Epidermal melanocyte (primary cell): ENCODE measurements around the gene RAB11FIP3.
"Not testable (repeated sequence)": the region's sequence is repeated elsewhere in the genome, so short reads cannot be mapped to it uniquely, and the experiment has no call there.

Experiments used
- DNase-seq: peaks from one replicate; pipeline ENCODE4 v3.0.0; 2011; ENCODE audit warnings: low spot score; ENCODE audit not compliant: insufficient read length

Gene RAB11FIP3

DNA sequence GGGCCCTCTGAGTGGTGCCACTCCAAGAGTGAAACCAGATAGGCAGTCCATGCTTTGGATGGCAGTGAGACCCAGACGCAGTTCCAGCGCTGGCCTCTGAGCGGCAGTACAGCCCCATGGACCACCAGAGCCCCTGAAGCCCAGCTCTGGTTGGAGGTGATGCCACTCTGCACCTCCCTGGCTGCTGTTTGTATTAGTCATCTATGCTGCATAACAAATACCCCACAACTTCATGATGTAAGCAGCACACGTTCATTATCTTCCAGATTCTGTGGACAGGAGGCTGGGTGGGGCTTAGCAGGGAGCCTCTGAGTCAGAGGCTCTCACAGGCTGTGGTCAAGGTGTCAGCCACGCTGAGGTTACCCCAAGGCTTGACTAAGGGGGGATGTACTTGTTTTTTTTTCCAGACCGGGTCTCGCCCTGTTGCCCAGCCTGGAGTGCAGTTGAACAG is 33.5 kb upstream of the RAB11FIP3 start:
- no peak for DNase-seq

DNA sequence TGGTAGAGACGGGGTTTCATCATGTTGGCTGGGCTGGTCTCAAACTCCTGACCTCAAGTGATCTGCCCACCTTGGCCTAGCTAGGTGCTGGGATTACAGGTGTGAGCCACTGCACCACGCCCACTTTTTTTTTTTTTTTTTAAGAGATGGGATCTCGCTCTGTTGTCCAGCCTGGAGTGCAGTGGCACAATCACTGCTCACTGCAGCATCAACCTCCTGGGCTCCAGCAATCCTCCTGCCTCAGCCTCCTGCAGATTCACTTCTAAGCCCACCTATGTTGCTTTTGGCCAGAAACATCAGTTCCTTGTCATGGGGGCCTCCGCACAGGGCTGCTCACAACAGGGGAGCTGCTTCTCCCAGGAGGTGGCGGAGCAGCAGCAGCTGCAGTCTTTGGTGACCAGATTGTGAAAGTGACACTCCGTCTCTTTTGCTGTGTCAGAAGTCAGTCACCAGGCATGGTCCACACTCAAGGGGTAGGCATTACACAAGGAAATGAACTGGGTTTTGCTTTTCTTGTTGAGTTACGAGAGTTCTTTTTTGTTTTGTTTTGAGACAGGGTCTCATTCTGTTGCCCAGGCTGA is 32.9 kb upstream of the RAB11FIP3 start:
- no peak for DNase-seq

DNA sequence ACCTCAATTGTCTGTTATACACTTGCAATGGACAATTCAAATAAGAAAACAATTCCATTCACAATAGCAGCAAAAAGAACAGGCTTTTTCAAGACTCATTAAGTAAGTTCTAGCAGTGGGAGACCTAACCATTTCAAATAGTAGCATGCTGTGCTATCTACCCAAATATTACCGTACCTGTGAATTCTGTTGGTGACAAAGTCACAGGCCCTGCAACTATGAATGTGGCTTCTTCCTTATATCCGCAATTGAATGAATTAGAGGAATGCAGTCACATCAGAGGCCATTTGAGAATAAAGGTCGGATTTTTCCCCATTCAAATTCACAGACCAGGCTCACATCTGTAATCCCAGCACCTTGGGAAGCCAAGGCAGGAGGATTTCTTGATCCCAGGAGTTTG is 29.2 kb upstream of the RAB11FIP3 start:
- DNase-seq: no peak

DNA sequence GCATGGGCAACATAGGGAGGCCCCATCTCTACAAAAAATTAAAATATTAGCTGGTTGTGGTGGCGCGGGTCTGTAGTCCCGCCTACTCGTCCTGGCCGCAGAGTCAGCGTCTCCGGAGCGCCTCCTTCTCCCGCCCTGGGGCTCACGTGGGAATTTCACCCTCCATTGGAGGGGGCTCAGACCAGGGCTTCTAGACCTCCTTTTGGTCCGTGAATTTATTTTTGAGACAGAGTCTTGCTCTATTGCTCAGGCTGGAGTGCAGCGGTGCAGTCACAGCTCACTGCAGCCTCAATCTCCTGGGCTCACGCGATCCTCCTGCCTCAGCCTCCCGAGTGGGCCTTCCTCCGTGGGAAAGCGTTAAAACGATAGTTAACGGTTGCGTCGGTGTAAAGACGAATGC is 28.8 kb upstream of the RAB11FIP3 start:
- DNase-seq: peak; percentile 82

DNA sequence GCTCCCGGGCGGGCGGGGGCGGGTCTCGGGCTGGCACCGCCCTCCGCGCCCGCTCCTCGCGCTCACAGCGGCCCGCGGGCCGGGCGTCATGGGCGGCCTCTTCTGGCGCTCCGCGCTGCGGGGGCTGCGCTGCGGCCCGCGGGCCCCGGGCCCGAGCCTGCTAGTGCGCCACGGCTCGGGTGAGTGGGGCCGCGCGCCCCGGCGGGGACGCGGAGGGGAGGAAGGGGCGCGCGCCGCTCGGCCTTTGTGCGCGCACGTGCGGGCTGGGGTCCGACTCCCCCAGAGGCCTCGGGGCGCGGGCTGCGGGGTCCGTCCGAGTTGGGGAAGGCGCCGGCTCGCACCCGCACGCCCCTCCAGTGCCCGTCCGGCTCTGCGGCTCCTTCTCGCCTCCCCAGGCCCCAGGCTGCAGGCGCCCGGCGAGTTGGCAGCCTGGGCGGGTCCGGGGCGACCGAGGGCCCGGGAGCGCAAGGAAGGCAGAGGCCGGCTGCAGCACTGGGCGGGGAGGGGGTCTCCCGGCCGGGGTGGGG is 28.3 kb upstream of the RAB11FIP3 start, which contains the start of gene NME4:
NME4 (plus strand) TSS at position 65 of the 527 bp plus-strand sequence; CDS start at position 89, 24 bp downstream.
- no peak for DNase-seq

DNA sequence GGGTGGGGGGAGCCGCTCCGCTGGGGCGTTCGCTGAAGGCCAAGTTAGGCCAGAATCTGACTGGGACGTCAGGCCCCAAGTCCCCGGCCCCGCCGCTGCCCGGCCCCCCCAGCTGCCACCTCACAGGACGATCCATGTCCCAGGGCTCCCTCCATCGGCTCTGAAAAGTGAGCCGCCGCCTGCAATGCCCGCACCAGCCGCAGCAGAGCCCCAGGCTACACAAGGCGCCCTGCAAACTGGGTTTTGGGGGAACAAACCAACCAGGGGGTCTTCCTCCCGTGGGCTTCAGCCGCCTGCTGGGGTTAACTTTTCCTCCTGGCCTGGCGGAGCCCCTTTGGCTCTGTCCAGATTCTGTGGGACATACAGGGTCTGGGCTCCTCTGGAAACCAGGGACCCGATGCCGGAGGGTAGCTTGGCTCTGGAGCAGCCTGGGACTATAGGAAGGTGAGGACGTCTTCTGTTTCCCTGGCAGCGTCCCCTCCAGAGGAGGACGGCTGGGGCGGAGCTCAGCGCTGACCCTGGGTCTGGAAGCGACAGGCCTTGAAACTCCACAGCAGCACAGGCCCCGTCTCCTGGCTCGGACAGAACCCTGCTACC is 27.6 kb upstream of the RAB11FIP3 start:
- peak; percentile 73 for DNase-seq

DNA sequence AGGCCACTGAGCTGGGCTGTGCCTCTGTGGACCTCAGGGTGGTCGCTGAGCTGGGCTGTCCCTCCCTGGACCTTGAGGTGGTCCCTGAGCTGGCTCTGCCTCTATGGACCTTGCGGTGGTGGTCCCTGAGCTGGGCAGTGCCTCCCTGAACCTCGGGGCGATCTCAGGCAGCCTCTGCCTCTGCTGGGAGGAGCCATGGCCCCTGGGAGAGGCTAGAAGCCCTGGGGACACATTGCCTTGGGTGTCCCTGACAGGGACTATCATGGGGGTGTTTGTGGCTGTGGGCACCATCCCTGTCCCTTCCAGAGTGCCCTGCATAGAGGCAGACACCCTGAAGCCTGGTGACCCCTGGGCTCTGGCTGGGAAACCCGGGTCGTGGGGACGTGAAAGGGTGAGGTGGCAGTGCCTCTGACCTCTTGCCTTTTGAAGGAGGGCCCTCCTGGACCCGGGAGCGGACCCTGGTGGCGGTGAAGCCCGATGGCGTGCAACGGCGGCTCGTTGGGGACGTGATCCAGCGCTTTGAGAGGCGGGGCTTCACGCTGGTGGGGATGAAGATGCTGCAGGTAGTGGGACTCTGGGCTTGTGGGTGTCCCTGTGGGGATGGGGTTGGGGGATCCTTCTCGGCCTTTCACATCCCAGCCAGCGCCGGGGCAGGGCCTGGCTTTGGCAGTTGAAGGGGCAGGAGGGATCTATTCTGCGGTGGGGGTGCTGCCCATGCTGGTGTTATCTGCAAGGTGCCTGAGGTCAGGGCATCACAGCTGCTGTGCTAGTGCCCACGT is 26.7 kb upstream of the RAB11FIP3 start:
- DNase-seq: no peak

DNA sequence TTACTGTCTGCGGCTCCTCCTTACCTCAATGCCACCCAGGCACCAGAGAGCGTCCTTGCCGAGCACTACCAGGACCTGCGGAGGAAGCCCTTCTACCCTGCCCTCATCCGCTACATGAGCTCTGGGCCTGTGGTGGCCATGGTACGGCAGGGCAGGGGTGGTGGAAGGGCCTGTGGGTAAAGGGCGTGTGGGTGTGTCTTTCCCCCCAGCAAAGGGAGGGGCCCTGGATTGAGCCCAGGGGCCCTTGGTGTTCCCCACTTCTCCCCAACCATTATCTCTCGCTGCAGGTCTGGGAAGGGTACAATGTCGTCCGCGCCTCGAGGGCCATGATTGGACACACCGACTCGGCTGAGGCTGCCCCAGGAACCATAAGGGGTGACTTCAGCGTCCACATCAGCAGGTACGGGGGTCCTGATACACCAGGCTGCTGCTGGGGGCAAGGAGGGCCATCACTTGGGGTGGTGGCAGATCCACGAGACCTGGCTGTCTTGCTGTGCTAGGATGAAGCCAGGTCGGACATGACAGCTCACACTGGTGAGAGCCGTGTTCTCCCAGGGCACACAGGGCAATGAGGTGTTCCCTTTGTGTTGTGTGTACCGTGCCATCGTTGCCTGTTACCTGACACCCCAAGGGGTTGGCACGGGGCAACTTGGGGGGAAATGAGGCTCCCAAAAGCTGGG is 26.0 kb upstream of the RAB11FIP3 start:
- DNase-seq: no peak

DNA sequence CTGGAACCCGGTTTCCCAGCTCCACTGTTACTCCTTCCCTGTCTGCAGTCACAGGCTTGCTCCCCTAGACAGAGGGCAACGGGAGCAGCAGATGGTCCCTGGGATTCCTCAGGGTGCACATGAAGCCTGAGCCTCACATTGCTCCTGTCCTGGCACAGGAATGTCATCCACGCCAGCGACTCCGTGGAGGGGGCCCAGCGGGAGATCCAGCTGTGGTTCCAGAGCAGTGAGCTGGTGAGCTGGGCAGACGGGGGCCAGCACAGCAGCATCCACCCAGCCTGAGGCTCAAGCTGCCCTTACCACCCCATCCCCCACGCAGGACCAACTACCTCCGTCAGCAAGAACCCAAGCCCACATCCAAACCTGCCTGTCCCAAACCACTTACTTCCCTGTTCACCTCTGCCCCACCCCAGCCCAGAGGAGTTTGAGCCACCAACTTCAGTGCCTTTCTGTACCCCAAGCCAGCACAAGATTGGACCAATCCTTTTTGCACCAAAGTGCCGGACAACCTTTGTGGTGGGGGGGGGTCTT is 25.3 kb upstream of the RAB11FIP3 start:
- no peak for DNase-seq

DNA sequence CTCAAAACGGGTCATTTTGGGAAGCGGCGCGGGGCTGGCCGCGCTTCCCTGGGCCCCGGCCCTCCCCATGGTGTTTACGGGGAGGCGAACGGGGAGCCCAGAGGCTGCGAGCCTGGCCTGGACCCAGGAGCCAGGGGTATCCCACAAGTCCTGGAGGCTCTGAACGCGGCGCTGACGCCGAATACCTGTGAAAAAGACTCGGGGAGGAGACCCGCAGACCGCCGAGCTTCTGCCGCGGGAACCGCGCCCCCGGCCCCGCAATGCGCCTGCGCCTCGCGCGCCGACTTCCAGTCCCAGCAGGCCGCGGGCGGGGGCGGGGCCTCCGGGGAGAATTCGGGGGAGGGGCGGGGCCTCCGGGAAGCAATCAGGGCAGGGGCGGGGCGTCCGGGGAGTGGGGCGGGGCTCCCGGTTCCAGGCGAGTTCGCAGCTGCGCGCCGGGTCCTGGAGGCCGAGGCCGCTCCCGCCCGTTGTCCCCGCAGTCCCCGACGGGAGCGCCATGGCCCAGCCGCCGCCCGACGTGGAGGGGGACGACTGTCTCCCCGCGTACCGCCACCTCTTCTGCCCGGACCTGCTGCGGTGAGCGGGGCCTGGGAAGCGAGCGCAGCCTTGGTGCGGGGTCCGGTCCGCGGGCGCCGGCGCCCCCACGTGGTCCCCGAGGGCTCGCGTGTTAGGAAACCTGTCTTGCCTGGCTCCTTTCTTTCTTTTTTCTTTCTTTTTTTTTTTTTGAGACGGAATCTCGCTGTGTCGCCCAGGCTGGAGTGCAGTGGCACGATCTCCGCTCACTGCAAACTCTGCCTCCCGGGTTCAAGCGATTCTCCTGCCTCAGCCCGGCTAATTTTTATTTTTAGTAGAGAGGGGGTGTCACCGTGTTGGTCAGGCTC is 23.7 kb upstream of the RAB11FIP3 start, which contains the start of gene DECR2:
DECR2 (plus strand) TSS at position 418 of the 881 bp plus-strand sequence; CDS start at position 497, 79 bp downstream.
- DNase-seq: peak; percentile 92

DNA sequence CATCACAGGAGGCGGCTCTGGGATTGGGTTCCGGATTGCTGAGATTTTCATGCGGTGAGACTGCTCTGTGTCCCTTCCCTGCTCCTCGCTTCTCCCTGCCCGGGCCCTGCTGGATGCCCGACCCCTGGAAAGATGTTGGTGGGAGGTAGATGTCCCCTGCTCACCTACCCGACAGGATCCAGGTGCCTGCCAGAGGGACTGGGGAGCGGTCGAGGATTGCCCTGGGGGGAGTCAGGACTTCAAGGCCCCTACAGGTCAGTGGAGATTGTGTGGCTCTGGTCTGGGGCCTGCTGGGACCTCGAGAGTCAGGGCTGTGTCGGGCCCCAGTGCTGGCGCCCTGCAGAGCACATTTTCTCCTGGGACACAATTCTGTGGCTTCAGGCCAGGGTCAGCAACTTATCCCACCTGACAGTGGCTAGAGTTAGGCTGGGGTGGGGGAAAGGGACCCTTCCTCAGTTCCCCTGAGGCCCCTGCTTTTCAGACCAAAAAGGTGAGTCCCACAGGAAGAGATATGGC is 20.4 kb upstream of the RAB11FIP3 start:
- no peak for DNase-seq

DNA sequence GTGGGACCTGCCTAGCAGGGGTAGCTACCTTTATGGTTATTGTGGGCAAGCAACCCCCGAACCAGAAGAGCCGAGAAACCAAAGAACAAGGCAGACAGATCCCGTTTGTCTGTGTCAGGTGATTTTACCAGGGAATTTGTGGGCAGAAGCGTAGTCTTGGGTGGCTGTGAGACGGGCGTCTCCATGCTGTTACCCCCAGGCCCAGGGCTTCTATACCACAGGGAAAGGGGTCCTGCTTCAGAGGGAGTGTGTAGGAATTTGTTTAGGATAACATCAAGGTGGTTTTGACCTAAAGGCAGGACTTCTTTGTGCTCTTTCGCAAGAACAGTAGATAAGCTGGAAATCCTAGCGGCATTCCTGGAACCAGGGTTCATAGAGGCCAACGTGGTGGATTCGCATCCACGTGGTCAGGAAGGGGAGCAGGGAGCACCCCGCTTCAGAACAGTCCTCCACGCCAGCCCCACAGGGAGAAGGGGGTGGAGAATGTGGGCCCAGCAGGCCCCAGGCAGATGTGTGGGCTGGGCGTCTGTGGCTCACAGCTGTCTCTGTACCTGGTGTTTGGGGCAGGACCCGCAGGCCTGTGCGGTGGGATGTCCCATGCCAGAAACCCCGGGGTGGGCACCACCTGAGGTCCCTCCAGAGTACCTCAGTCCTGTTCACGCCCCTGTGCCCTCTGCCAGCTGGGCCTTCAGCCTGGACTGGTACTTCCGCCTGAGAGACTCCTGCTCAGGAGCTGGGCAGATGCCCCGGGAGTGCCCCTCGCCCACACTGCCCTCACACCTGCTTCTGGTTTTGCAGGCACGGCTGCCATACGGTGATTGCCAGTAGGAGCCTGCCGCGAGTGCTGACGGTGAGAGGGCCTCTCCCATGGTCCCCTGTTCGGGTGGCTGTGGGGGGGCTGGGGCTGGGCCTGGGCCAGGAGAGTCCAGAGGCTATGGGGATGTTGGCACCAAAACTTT is 19.6 kb upstream of the RAB11FIP3 start:
- DNase-seq: no peak

DNA sequence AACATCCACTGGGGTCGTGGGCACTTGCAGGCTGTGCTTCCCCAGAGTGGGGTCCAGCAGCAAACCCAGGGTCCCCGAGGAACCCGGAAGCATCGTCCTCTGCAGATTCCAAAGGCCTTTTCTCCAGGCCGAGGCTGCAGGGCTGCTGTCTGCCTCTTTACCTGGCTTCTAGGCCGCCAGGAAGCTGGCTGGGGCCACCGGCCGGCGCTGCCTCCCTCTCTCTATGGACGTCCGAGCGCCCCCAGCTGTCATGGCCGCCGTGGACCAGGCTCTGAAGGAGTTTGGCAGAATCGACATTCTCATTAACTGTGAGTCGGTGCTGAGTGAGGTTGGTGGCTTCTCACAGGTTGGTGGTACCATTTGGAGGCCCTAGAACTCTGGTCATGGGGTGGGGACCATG is 18.2 kb upstream of the RAB11FIP3 start:
- DNase-seq: no peak

DNA sequence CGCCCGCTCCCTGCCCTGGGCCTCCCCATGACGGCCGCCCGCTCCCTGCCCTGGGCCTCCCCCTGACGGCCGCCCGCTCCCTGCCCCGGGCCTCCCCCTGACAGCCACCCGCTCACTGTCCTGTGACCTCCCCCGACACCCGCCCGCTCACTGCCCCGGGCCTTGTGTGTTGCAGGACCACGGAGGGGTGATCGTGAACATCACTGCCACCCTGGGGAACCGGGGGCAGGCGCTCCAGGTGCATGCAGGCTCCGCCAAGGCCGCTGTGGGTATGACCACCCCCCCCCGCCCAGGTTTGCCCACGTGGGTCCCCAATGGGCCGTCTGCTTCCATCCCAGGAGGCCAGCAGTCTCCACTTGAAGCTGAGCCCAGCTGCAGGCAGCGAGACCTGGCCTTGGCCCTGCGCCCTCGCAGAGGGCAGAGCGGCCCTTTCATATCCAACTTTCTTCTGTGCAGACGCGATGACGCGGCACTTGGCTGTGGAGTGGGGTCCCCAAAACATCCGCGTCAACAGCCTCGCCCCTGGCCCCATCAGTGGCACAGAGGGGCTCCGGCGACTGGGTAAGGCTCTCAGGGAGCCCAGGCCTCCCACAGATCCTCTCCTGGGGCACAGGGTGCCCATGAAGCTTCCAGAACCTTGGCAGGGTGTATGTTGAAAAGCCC is 14.8 kb upstream of the RAB11FIP3 start:
- no peak for DNase-seq

DNA sequence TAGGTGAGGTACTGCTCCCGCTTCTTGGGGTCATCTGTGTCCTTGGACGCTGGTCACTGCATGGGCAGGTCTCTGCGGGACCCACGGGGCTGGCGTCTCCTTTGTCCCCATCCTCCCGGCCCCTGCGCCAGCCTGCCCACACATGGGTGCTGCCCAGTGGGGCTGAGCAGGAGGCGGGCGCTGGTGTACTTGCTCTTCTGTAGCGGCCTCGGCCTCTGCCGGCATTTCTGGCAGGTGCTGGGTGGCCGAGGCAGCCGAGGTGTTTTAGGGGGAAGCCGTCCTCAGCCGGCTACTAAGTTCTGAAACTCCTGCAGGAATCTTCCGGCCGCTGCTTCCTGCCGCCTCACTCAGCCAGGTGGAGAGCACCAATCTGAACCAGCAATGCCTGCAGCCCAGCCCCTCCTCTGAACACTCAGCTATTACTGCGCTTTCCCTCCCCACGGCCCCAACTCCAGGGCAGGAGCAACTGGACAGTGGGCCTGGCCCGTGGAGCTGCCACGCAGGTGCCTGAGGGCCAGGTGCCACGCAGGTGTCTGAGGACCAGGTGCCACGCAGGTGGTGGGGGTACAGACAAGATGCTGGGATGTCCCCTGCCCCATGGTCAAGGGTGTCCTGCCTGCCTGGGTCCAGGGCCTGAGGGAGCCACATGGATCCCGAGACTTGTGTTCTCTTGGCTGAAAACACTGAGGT is 13.7 kb upstream of the RAB11FIP3 start:
- no peak for DNase-seq

DNA sequence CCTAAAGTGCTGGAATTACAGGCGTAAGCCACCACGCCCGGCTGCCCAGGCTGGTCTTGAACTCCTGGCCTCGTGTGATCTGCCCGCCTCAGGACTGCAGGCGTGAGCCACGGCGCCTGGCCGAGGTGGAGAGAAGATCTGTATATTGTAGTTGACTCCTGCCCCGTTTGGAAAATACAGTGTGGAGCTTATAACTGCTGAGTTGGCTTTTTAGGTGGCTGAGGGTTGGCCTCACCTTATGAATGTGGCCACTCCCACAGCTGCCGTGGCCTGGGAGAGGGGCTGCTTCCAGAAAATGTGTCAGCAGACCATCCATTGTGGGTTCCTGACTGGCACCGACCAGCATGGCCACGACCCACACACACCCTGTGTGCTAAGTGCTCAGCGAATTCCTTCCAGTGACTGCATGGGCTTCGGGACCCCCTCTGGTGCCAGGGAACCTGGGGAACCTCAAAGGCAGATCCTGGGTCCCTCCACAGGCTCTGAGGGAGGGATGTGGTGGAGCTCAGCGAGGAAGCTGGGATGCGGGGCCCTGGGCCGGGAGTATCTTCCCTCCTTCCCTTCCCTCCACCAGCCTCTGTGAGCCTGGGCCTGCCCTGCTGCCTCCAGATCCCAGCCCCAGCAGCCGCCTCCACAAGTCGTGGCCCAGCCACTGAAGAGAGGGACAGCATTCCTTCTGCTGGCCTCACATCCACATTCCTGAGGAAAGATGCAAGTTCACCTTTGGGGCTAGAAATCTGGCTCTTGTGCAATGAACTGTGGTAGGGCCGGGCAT is 10.9 kb upstream of the RAB11FIP3 start:
- DNase-seq: no peak

DNA sequence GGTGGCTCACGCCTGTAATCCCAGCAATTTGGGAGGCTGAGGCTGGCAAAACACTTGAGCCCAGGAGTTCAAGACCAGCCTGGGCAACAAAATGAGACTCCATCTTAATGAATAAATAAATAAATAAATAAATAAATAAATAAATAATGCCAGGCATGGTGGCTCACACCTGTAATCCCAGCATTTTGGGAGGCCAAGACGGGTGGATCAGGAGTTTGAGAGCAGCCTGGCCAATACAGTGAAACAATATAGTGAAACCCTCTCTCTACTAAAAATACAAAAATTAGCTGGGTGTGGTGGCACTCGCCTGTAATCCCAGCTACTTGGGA is 10.3 kb upstream of the RAB11FIP3 start:
- DNase-seq: not testable (repeated sequence)
